Measurements from ENCODE around the gene CTRL. TPM values are rescaled to one million over a fixed set of nuclear protein-coding genes. Genes with fewer than 3 reads are reported as not detected.

CTRL gene
- total RNA-seq, 4 donors from 2014 or later: 0.27 TPM; not detected in 3

DNA sequence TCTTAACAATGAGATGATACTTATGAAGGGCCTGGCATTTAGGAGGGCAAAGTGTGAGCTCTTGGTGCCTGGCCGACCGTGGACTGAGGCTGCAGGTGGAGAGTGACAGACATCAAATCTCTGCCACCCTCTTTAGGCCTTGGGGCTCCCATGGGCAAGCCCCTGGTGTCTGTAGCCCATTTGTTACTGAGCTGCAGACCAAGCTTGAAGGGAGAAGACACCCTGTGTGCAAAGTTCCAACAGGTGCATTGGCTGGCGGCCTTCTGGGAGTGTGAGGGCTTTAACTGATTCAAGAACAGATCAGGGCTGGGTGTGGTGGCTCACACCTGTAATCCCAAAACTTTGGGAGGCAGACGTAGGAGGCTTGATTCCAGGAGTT is 789 bp upstream of the CTRL start:
- intact Hi-C loops (cut with DNase I; ENCODE audit: low total_unique reads): loop anchor here (10.0 kb wide), 1 partner anchor 378 kb away; no protein-coding TSS in a partner anchor

DNA sequence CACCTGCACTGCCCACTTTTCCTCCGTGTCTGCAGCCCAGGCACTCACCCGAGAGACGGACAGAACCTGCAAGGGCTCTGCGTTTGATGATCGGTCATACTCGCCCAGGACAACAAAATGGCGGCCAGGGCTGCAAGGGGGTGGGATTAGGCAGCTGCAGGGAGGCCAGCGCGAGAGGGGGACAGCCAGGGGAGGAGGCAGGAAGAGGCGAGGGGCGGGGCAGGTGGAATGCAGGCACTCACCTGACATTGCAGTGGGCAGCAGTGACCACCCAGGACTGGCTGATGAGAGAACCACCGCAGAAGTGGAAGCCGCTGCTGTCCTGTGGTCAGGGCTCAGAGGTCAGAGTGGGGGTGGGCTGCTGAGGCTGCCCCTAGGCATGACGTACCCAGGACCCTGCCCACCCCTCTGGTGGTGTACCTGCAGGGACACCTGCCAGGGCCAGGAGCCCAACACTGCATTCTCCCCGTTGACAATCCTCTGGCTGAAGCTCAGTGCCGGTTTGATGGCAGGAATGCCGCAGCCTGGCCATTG is 917 bp downstream of the CTRL start:
- DNase-seq (peak in 1 of 2 donors; percentile 14), ATAC-seq (no peak)
- TF ChIP-seq, protein P1, sequence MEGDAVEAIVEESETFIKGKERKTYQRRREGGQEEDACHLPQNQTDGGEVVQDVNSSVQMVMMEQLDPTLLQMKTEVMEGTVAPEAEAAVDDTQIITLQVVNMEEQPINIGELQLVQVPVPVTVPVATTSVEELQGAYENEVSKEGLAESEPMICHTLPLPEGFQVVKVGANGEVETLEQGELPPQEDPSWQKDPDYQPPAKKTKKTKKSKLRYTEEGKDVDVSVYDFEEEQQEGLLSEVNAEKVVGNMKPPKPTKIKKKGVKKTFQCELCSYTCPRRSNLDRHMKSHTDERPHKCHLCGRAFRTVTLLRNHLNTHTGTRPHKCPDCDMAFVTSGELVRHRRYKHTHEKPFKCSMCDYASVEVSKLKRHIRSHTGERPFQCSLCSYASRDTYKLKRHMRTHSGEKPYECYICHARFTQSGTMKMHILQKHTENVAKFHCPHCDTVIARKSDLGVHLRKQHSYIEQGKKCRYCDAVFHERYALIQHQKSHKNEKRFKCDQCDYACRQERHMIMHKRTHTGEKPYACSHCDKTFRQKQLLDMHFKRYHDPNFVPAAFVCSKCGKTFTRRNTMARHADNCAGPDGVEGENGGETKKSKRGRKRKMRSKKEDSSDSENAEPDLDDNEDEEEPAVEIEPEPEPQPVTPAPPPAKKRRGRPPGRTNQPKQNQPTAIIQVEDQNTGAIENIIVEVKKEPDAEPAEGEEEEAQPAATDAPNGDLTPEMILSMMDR (IDR thresholded peaks at IDR 0.05 in 4 of 5, conservative IDR thresholded peaks at IDR 0.05 in 1 of 5): no peak
- no peak for TF ChIP-seq POLR2A (IDR thresholded peaks at IDR 0.05)
- no peaks in the 10 kb centered on the region for H3K9me3 ChIP-seq
- H3K4me3 ChIP-seq: no peak overlapping the region
- no peak overlapping the region for H3K27ac ChIP-seq
- H3K4me1 ChIP-seq: peaks cover 25 to 31% of the 10 kb centered on the region in 2 donors
- peaks cover 0 to 10% of the 10 kb centered on the region in 2 donors for H3K36me3 ChIP-seq
- intact Hi-C loops (cut with DNase I; ENCODE audit: low total_unique reads): loop anchor here (10.0 kb wide), 1 partner anchor 376 kb away; no protein-coding TSS in a partner anchor
- in situ Hi-C loops (cut with MboI; ENCODE audit: low sequenced_read_pairs in 4 of 4): loop anchor here in 1 of 4 donors (10.0 kb wide), 1 partner anchor 46 kb away; the partner anchor contains the start of gene NRN1L
- no peaks in the 10 kb centered on the region for H3K27me3 ChIP-seq

More for the DNA sequence above, 789 bp upstream of the CTRL start:
- no peak overlapping the region for H3K4me3 ChIP-seq
- H3K9me3 ChIP-seq: no peaks in the 10 kb centered on the region
- ATAC-seq: no peak
- peaks cover 22 to 27% of the 10 kb centered on the region in 2 donors for H3K4me1 ChIP-seq
- DNase-seq: no peak
- TF ChIP-seq, protein P1 (IDR thresholded peaks at IDR 0.05 in 4 of 5, conservative IDR thresholded peaks at IDR 0.05 in 1 of 5): no peak
- no peak for TF ChIP-seq POLR2A (IDR thresholded peaks at IDR 0.05)
- in situ Hi-C loops (cut with MboI; ENCODE audit: low sequenced_read_pairs in 4 of 4): loop anchor here in 1 of 4 donors (10.0 kb wide), 1 partner anchor 48 kb away; the partner anchor contains the start of gene NRN1L
- no peaks in the 10 kb centered on the region for H3K27me3 ChIP-seq
- H3K36me3 ChIP-seq: peaks cover 0 to 6% of the 10 kb centered on the region in 2 donors
- H3K27ac ChIP-seq: no peak overlapping the region

DNA sequence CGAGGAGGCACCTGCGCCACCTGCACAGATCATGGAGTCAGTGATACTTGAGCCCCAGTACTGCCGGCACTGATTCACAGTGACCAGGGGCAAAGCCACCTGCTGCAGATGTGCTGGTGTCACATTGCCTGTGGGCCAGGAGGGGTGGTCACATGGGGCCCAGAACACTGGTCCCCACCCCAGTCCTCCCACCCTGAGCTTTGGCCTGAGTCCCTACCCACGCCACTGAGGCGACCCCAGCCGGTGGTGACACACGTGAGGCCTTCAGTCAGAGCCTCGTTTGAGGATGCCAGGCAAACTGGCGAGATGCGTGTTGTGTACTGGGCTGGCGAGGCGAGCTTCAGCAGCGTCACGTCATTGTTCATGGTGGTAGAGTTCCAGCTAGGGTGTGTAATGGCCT is 1.5 kb downstream of the CTRL start:
- Histone ChIP-seq H3K4me1 (peaks cover 30 to 34% of the 10 kb centered on the region in 2 donors), H3K9me3 (no peaks in the 10 kb centered on the region), H3K36me3 (peaks cover 0 to 10% of the 10 kb centered on the region in 2 donors), H3K27me3 (no peaks in the 10 kb centered on the region), H3K4me3 (no peak overlapping the region), H3K27ac (no peak overlapping the region)
- ATAC-seq: no peak
- no peak for TF ChIP-seq POLR2A (IDR thresholded peaks at IDR 0.05)
- TF ChIP-seq, protein P1 (IDR thresholded peaks at IDR 0.05 in 4 of 5, conservative IDR thresholded peaks at IDR 0.05 in 1 of 5): no peak
- DNase-seq: peak in 1 of 2 donors; percentile 11
- intact Hi-C loops (cut with DNase I; ENCODE audit: low total_unique reads) (loop anchor here (10.0 kb wide), 1 partner anchor 375 kb away; no protein-coding TSS in a partner anchor), in situ Hi-C loops (cut with MboI; ENCODE audit: low sequenced_read_pairs in 4 of 4) (loop anchor here in 1 of 4 donors (10.0 kb wide), 1 partner anchor 45 kb away; the partner anchor contains the start of gene NRN1L)

DNA sequence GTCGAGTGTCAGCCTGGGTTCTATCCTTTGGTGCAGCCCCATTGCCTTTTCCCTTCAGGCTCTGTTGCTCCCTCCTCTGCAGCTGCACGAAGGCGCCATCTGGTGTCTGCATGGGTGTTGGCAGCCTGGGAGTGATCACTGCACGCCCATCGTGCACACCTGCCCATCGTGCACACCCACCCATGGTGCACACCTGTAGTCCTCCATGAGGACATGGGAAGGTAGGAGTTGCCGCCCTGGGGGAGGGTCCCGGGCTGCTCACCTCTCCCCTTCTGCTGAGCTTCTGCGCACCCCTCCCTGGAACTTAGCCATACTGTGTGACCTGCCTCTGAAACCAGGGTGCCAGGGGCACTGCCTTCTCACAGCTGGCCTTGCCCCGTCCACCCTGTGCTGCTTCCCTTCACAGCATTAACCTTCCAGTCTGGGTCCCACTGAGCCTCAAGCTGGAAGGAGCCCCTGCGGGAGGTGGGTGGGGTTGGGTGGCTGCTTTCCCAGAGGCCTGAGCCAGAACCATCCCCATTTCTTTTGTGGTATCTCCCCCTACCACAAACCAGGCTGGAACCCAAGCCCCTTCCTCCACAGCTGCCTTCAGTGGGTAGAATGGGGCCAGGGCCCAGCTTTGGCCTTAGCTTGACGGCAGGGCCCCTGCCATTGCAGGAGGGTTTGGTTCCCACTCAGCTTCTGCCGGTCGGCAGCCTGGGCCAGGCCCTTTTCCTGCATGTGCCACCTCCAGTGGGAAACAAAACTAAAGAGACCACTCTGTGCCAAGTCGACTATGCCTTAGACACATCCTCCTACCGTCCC is 2.9 kb downstream of the CTRL start:
- Histone ChIP-seq H3K4me3 (no peak overlapping the region), H3K4me1 (peaks cover 29 to 34% of the 10 kb centered on the region in 2 donors), H3K9me3 (no peaks in the 10 kb centered on the region), H3K27ac (peak overlapping the region in 2 of 4 donors; percentile 60 to 66), H3K36me3 (peaks cover 0 to 10% of the 10 kb centered on the region in 2 donors), H3K27me3 (no peaks in the 10 kb centered on the region)
- peak; percentile 59 to 61 for ATAC-seq
- TF ChIP-seq, protein P1 (IDR thresholded peaks at IDR 0.05 in 4 of 5, conservative IDR thresholded peaks at IDR 0.05 in 1 of 5): peak; percentile 88 to 95 (median 93)
- no peak for TF ChIP-seq POLR2A (IDR thresholded peaks at IDR 0.05)
- peak; percentile 46 to 65 for DNase-seq
- in situ Hi-C loops (cut with MboI; ENCODE audit: low sequenced_read_pairs in 4 of 4) (loop anchor here (5.0 to 10.0 kb wide), 3 partner anchors 104 to 114 kb away; no protein-coding TSS in a partner anchor), intact Hi-C loops (cut with DNase I; ENCODE audit: low total_unique reads) (loop anchor here (1.0 to 10.0 kb wide), 4 partner anchors 44 to 254 kb away; partner anchors contain the start of genes NRN1L and THAP11)
